ENCODE measurements around the gene CAP1. TPM values are rescaled to one million over a fixed set of nuclear protein-coding genes. Genes with fewer than 3 reads are reported as not detected.

The CAP1 gene
- total and polyA plus RNA-seq, 9 of the 15 experiments (the other 6 are each of a cell fraction or from before 2014, with no cell fraction given), result 230 to 658 (median 281) TPM

GRCh38 chr1:40058453-40059337, 18.2 kb downstream of the CAP1 start (continued):
- TF ChIP-seq ZNF318 (IDR thresholded peaks at IDR 0.05; ENCODE audit: borderline replicate concordance in 1 of 2, low read depth in 1 of 2), result 0 out of 4 replicates have a peak, but pooled peaks of 1 of the 2 experiments have one; percentile 94
- no peak for TF ChIP-seq CBX3 (IDR thresholded peaks at IDR 0.05; ENCODE audit: borderline replicate concordance in 1 of 2, low read length in 2 of 2)
- no peak for TF ChIP-seq FOSL1 (tag; conservative IDR thresholded peaks at IDR 0.05)
- TF ChIP-seq CEBPZ (IDR thresholded peaks at IDR 0.05; ENCODE audit: borderline replicate concordance, low read depth, low read length), result no peak
- TF ChIP-seq HLTF (IDR thresholded peaks at IDR 0.05), result no peak
